RWPE1 (cell line): ENCODE data around the gene KRTDAP.
"Not testable (repeated sequence)": the region's sequence is repeated elsewhere in the genome, so short reads cannot be mapped to it uniquely, and the experiment has no call there.

Source experiments
- CTCF ChIA-PET: fragments of 350-600 bp; sonication (Branson Sonifier 250); formaldehyde crosslinking; extraction: SDS; loops from one replicate; lab custom pipeline; 2021; lab: Yijun Ruan, JAX
- POLR2A ChIA-PET: fragments of 400-600 bp; formaldehyde crosslinking; extraction: SDS; loops from one replicate; lab custom pipeline; 2020; ENCODE audit warnings: antibody characterized with exemption; ENCODE audit not compliant: low non-redundant PET; lab: Yijun Ruan, JAX
- DNase-seq: peaks from one replicate; pipeline ENCODE4 v3.0.0; 2012; ENCODE audit warnings: low spot score
- H3K27ac ChIP-seq: fragments of 450-650 bp; 2 replicates; pipeline ENCODE4 v1.5.1; 2017
- TF ChIP-seq, protein P1 (sequence below): fragments of 450-650 bp; conservative IDR thresholded peaks from 2 replicates; pipeline ENCODE4 v1.5.1; 2017; ENCODE audit warnings: low read depth, mild to moderate bottlenecking

Gene KRTDAP

DNA sequence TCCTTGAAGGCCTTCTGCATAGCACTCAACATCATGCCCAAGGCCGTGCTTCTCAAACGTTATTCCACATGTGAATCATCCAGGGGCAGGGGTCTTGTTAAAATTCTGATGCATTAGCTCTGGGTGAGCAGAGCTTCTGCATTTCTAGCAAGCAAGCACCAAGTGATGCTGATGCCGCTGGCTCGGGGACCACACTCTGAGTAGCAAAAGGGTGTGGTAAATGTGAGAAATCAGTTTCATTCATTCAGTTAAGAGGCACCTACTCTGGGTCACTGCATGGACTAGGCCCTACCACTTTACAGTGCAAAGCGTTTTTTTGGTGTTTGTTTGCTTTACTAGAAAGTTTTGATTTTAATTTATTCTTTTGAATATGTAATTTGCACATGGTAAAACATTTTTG lies 7.2 kb downstream of the KRTDAP start:
- TF ChIP-seq, protein P1, sequence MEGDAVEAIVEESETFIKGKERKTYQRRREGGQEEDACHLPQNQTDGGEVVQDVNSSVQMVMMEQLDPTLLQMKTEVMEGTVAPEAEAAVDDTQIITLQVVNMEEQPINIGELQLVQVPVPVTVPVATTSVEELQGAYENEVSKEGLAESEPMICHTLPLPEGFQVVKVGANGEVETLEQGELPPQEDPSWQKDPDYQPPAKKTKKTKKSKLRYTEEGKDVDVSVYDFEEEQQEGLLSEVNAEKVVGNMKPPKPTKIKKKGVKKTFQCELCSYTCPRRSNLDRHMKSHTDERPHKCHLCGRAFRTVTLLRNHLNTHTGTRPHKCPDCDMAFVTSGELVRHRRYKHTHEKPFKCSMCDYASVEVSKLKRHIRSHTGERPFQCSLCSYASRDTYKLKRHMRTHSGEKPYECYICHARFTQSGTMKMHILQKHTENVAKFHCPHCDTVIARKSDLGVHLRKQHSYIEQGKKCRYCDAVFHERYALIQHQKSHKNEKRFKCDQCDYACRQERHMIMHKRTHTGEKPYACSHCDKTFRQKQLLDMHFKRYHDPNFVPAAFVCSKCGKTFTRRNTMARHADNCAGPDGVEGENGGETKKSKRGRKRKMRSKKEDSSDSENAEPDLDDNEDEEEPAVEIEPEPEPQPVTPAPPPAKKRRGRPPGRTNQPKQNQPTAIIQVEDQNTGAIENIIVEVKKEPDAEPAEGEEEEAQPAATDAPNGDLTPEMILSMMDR: no peak
- no peak overlapping the region for H3K27ac ChIP-seq
- POLR2A ChIA-PET: no interaction called here
- CTCF ChIA-PET: no interaction called here
- DNase-seq: no peak

- H3K27ac ChIP-seq: no peak overlapping the region
- ChIA-PET POLR2A (no interaction called here), CTCF (interaction anchor here (0.6 to 1.6 kb wide), 3 partner anchors 16 to 212 kb away, joined by 4 to 8 read pairs (median 4); no protein-coding TSS in a partner anchor)
- no peak for DNase-seq
- TF ChIP-seq, protein P1: no peak
Measured at GRCh38 chr19:35478794-35479677, 11.2 kb downstream of the KRTDAP start.

DNA sequence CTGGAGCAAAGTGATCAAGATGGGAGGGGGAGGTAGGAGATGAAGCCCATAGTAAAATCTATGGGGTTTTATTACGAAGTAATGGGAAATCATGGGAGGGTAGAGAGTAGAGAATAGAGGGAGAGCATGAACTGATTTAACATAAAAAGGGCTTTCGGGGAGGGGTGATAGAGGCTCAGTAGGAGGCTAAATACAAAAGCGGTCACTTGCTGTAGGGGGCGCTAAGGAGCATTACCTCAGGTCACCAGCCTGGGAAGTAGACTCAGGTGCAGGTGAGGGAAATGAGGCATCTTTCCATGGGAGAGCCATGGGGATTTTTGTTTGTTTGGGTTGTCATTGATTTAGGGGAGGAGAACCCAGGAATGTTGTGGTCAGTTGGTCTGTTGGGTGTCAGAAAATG lies 14.1 kb downstream of the KRTDAP start:
- POLR2A ChIA-PET: no interaction called here
- CTCF ChIA-PET: no interaction called here
- H3K27ac ChIP-seq: no peak overlapping the region
- no peak for DNase-seq
- TF ChIP-seq, protein P1: no peak

- DNase-seq, POLR2A ChIA-PET, H3K27ac ChIP-seq: not testable (repeated sequence)
- CTCF ChIA-PET: interaction anchor here (0.9 kb wide), 1 partner anchor 201 kb away, joined by 5 read pairs; no protein-coding TSS in a partner anchor
Measured at GRCh38 chr19:35474594-35474993, 15.7 kb downstream of the KRTDAP start.

GRCh38 chr19:35474104-35474503 lies 16.2 kb downstream of the KRTDAP start:
- ChIA-PET CTCF (interaction anchor here (0.9 to 1.3 kb wide), 2 partner anchors 121 to 201 kb away, joined by 5 to 6 read pairs; no protein-coding TSS in a partner anchor), POLR2A (no interaction called here)
- TF ChIP-seq, protein P1: no peak
- no peak for DNase-seq
- no peak overlapping the region for H3K27ac ChIP-seq

- POLR2A ChIA-PET: no interaction called here
- DNase-seq: no peak
- TF ChIP-seq, protein P1: no peak
- CTCF ChIA-PET: interaction anchor here (0.5 kb wide), 2 partner anchors 229 to 359 kb away, joined by 3 to 4 read pairs; no protein-coding TSS in a partner anchor
- no peak overlapping the region for H3K27ac ChIP-seq
Measured at GRCh38 chr19:35471946-35472345, 18.3 kb downstream of the KRTDAP start.

DNA sequence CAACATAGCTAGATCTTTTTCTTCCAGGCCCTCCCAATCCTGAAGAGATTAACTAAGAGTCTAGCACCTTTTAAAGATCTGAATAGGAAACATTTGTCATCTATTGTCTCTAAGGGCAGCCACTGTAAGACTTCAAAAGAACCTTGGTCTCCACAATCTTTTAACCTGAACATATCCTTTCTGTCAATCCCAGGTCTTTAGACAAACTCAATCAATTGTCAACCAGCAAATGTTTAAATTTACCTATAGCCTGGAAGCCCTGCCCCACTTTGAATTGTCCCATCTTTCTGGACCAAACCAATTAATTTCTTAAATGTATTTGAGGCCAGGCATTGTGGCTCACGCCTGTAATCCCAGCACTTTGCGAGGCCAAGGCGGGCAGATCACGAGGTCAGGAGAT lies 19.2 kb downstream of the KRTDAP start:
- POLR2A ChIA-PET, H3K27ac ChIP-seq, DNase-seq: not testable (repeated sequence)
- CTCF ChIA-PET: interaction anchor here (0.5 kb wide), 1 partner anchor 358 kb away, joined by 4 read pairs; no protein-coding TSS in a partner anchor
